Fibroblast of pulmonary artery (primary cell): ENCODE results near the gene HSPD1.

Source experiments
- DNase-seq: peaks from one replicate; pipeline ENCODE4 v3.0.0-alpha.2; 2010; ENCODE audit warnings: low read depth
- H3K4me3 ChIP-seq: replicated peaks from 2 replicates; pipeline ENCODE4 v1.5.1; 2011; ENCODE audit warnings: low read depth, mild to moderate bottlenecking, control low read depth, low read length, moderate library complexity
- TF ChIP-seq, protein P1 (sequence below): IDR thresholded peaks from 2 replicates; pipeline ENCODE4 v1.5.1; 2011; ENCODE audit warnings: mild to moderate bottlenecking, control low read depth, low read length, inconsistent platforms; ENCODE audit errors: missing control alignments

Gene HSPD1

DNA sequence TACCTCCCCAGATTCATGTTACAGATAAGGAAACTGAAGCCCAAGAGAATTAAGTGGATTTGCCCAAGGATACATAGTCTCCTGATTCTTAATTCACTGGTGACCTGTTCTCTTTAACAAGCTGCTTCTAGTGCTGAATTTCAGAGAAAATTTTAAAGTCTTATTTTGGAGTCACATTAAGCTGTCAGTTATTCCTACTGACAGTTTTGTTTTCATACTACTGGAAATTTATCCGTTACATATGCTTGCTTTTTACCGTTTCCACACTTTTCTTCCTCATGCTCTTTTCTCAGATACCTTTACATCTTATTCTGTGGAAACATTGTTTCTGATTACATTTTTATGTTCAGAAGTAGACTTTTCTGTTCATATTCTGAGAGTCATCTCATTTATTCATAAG lies 17.5 kb upstream of the HSPD1 start:
- H3K4me3 ChIP-seq: peak overlapping the region; percentile 91
- no peak for DNase-seq
- TF ChIP-seq, protein P1, sequence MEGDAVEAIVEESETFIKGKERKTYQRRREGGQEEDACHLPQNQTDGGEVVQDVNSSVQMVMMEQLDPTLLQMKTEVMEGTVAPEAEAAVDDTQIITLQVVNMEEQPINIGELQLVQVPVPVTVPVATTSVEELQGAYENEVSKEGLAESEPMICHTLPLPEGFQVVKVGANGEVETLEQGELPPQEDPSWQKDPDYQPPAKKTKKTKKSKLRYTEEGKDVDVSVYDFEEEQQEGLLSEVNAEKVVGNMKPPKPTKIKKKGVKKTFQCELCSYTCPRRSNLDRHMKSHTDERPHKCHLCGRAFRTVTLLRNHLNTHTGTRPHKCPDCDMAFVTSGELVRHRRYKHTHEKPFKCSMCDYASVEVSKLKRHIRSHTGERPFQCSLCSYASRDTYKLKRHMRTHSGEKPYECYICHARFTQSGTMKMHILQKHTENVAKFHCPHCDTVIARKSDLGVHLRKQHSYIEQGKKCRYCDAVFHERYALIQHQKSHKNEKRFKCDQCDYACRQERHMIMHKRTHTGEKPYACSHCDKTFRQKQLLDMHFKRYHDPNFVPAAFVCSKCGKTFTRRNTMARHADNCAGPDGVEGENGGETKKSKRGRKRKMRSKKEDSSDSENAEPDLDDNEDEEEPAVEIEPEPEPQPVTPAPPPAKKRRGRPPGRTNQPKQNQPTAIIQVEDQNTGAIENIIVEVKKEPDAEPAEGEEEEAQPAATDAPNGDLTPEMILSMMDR: no peak

DNA sequence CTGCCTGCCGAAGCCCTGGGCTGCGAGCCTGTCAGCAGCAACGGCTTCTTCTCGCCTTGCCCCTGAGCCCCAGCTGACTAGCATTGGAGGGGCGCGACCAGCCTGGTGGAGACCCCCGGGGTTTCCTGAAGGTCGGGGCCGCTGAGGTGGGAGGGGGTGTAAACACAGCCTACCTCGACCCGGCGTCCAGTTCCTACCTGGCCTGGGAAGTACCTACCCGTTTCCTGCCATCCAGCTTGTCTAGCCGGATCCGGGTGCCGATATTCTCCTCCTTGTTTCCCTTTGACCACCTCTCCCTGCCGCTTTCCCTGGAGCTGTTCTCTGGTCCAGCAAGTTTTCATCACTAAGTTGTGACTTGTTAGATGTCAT lies 16.7 kb upstream of the HSPD1 start:
- TF ChIP-seq, protein P1: no peak
- DNase-seq: peak; percentile 27
- peak overlapping the region; percentile 91 for H3K4me3 ChIP-seq

DNA sequence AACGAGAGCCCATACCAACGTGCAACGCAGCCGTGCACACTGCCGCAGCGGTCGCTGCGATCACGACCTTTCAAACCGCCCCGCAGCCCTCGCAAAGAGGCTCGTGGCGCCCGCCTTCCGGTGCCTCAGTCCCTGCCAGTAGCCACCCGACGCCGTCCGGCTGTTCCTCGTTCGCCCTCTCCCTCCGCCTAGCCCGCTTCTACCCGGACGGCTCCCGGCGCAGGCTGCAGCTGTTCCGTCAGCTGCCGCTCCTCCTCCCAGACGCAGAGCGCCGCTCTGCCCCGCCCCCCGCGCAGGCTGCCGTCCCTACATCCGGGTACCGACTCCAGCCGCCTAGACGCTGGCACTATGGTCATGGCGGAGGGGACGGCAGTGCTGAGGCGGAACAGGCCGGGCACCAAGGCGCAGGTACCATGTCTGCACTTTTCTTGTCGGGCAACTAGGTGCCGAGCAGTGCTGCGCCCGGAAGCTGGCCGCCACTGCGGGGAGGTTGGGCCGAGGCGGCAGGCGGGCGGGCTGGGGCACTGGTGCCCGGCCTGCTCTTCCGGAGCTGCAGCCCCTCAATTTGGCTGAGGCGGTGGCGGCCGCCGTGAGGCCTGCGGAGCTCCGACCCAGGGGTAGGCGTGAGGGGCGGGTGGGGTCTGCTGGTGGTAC lies 16.2 kb upstream of the HSPD1 start, which contains the start of gene MOB4:
TSS of gene MOB4 (plus strand) at position 328 of the 654 bp plus-strand sequence. CDS start at position 349, 21 bp downstream.
- H3K4me3 ChIP-seq: peak within 1 kb of the TSS; percentile 91
- peak; percentile 95 for DNase-seq
- TF ChIP-seq, protein P1: no peak

DNA sequence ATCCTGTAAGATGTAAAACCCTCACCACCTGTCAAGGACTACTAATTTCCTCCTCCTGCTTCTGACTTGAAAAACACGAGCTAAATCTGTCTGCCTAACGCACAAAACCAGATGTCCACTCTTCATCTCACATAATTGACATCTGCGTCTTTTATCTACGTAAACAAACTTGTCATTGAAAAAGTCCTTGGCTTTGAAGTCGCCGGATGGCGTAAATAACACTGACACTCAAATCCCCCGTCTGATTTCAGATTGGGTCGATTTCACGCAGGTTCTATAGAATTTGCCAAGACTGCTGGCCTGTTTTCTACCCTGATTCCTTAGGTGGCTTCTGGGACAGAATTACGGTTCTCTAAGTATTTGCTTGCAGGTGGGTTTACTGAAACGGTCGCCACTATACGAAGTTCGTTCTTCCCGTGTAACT lies 15.7 kb upstream of the HSPD1 start:
- peak; percentile 46 for DNase-seq
- TF ChIP-seq, protein P1: no peak
- peak overlapping the region; percentile 91 for H3K4me3 ChIP-seq

DNA sequence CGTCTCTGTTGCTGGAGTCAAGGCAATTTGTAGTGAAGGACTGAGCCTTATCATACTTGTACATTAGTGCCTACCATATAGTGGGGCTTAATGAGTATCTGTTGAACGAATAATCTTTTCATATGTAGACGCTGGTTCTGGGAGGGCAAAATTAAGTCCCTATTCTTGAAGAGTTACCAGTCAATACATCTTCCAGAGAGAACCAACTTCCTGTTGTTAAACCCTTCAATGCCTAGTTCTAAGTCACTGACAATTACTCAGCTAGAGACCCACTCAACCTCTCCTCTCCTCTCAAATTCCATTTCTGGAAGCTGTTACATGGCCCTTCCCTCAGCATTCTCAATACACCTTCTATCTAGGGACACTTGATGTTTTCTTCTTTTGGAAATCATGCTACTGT lies 15.1 kb upstream of the HSPD1 start:
- H3K4me3 ChIP-seq: no peak overlapping the region
- TF ChIP-seq, protein P1: no peak
- DNase-seq: no peak

DNA sequence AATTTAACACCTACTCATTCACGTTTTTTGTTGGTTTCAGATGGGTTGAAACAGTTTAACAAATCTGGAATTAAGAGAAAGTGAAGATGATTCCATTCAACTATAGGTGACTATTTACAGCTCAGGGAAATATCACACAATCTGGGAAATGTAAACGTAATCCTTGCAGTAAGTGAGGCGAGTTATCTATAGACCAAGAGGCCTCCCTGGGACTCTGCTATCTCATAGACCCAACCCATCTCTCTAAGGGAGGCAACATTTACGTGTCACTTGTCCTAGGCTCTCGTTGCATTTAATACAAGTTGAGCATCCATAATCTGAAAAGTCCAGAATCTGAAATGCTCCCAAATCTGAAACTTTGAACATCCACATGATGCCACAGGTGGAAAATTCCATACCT lies 14.3 kb upstream of the HSPD1 start:
- H3K4me3 ChIP-seq: no peak overlapping the region
- no peak for DNase-seq
- TF ChIP-seq, protein P1: no peak

DNA sequence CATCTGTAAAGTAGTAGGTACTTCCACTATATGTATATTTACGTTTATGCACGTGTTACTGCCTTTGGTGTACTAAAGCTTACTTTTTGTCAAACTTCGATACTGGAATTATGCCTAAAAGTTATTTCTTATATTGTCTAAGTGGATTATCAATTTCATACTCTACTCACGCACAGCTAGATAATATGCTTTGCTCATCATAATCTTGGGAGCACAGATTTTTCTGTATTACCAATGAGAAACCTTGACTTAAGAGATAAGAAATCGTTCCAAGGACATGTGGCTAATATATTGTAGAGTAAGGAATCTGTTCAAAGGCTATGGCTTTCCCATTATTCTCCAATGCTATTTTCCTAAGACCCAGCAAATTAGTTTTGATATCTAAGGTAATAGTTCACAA lies 7.0 kb upstream of the HSPD1 start:
- TF ChIP-seq, protein P1: no peak

More for the DNA sequence above, 7.0 kb upstream of the HSPD1 start:
- DNase-seq: no peak
- no peak overlapping the region for H3K4me3 ChIP-seq
